HG03442 (cell line): Measurements from ENCODE around the gene PTGR3.
A peak's percentile ranks its signal among the peaks of the same experiment; 100 is the strongest.

Experiments
- ATAC-seq: cut with Tn5 transposase; IDR thresholded peaks from one replicate; pipeline ENCODE4 v1.9.1; 2021; ENCODE audit warnings: mild to moderate bottlenecking, moderate library complexity; ENCODE audit not compliant: unreplicated experiment

The PTGR3 gene, protein sequence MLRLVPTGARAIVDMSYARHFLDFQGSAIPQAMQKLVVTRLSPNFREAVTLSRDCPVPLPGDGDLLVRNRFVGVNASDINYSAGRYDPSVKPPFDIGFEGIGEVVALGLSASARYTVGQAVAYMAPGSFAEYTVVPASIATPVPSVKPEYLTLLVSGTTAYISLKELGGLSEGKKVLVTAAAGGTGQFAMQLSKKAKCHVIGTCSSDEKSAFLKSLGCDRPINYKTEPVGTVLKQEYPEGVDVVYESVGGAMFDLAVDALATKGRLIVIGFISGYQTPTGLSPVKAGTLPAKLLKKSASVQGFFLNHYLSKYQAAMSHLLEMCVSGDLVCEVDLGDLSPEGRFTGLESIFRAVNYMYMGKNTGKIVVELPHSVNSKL

DNA sequence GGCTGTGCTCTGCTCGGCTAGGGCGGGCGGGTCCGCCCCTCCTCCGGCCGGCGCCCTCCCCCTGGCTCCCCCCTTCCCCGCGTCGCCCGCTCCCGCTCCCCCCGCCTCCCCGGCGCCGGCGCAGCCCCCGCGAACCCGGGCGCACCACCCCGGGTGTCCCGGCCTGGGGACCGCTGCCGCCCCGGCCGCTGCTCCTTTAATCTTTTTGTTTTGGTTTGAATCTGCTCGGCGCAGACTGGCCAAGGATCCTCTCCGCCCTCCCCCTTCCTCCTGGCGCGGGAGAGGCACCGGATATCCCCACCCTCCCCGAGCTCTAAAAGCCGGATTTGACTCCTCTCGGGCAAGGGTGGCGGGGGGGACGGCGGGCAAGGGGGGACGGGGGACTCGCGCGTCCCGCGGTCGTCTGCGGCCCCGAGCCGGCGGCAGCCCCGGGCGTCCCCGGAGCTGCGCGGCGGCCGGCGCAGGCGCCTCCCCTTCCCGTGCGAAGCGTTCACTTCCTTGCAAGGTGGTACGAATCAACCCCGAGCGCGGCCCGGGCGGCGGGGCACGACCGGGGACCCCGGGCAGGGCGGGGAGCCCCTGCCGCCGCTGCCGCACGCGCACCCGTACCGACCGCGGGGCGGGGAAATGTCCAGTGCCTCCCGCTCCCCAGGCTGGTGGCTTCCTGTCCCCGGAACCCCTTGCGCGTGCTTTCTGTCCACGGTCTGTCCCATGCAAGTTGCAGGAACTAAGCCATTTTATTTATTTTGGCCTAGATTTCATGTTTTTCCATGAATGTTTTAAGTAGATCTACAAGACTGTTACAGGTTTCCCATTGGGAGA, at the start of gene PTGR3:
PTGR3 (minus strand) TSS at position 11 of the 822 bp plus-strand sequence. CDS start 81 bp downstream, outside the sequence.
- peak; percentile 38 for ATAC-seq

DNA sequence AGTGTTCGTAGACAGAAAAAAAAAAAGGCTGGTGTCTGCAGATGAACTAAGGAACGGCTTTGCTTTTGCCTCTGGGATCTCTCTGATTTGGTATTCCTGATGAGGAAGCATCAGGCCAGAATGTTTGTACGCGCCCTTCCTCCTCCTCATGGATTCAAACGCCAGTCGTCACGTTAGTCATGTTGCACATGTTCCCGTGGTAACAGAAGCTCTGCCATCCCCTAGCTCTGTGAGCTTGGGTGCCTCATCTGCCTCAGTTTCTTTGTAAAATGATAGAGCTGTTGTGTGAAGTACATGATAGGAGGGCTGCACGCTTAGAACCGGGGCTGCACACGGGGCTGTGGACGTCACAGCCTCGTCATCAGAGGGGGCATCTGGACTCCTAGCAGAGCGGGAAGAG, 48.7 kb upstream of the PTGR3 start:
- ATAC-seq = no peak

DNA sequence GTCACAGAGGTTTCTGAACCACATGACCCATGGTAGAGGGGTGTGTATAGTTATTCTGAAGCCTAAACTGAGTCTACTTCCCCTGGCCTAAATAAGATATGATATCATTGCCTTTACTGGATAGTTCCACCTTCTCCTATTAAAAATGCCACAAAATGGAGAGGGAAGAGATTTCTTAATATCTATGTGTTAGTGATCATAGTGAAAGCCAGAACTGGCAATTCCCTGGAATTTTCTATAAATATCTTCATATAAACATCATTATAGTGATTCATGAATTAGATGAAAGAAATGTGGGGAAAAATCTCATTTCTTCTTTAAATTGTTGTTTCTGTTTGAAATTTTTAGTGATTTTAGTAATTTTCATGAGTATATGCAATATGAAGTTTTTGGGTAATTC, 47.4 kb upstream of the PTGR3 start:
- no peak for ATAC-seq

DNA sequence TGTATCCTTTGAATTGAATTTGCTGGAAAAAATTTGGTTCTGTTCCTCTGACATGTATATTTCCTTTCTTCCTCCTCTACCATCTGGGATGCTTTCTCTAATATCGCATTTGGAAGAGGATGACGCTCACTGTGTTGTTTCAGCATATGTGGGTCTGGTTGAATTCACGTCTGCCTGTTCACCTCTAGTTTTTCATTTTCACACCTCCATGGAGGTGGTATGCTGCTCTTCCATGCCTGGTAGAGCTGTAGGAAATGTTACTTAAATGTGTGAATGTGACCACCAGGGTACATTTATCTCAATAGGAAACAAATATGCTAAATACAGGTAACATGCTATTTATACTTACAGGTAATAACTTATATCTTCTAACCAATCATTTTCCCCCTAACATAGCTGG, 46.2 kb upstream of the PTGR3 start:
- ATAC-seq = no peak

DNA sequence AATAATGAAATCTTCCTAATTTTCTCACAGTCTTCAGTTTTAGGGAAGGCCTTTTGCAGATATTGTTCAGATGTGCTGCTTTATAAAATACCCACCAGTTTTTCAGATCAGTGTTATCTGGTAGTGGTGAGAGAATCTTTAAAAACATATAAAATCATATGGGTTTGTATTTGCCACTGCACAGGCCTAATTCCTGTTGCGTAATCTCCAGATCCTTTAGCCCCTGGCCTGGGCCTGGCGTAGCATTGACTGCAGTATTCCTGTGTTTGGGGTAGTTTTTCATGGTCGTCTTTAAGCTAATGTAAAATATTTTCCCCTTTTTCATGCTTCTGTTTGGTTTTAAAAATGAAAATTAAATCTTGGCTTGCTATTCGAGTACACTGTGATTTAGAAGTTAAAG, 44.8 kb upstream of the PTGR3 start:
- ATAC-seq = no peak

DNA sequence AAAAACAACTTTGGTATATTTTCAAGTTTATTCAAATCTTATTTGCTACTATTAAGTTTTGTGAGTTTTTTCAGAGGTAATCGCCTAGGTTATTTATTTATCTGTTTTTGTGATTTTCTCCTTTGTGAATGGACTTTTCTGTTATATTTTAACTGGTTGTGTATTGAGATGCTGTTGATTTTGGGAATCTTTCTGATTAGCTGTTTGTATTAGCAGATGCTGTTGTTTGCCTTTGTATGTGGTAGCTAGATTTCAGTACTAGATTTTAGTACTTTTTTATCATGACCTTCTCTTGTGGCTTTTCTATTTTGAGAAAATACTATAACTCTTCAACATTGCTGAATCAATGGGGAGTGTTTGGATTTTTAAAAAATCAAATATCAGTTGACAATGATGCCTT, 44.1 kb upstream of the PTGR3 start:
- ATAC-seq = no peak

DNA sequence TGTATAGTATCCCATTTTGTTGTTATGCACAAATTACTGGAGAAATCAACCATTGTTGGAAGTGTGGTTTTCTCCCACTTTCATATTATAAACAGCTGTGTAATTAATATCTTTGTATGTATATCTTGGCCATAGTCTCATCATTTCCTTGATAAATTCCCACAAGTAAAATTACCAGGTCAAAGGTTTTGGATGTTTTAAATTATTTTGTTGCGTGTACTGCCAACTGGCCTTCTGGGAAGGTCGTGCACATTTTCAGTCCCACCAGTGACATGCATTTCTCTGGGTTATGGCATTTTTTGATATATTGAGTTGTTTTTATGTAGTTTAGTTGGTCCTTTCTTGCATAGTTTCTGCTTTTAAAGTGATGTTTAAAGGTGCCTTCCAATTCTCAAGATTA, 43.2 kb upstream of the PTGR3 start:
- no peak for ATAC-seq

DNA sequence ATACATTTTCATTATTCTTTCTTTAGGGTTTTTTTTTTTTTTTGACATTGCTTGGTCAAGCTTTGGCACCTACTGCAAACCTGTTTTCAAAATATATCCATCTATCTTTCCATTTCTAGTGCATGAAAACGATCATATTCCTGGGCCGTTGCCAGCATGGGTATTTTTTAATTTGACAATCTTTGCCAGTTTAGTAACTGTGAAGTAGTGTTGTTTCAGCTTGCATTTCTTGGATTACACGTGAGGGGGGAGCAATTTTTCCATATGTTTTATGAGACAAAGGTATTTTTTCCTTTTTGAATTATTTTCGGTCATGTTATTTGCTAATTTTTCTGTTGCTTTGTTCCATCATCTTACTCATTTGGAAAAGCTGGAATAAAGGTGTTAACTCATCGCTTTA, 42.5 kb upstream of the PTGR3 start:
- ATAC-seq = no peak

DNA sequence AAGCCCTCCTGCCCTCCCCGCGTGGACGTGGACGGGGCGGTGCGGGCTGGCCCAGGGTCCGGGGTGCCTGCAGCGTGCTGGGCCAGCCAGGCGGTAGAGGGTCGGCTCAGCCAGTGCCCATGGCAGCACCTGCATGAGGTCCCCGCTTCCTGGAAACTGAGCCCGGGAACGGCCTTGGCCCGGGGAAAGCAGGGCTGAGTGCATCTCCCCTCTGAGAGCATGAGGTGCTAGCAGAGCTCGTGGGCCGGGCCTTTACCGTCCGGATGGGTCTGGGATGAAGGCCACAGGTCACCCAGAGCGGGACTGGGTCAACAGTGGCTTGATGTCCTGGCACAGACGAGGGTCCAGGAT, 41.5 kb upstream of the PTGR3 start:
- no peak for ATAC-seq

DNA sequence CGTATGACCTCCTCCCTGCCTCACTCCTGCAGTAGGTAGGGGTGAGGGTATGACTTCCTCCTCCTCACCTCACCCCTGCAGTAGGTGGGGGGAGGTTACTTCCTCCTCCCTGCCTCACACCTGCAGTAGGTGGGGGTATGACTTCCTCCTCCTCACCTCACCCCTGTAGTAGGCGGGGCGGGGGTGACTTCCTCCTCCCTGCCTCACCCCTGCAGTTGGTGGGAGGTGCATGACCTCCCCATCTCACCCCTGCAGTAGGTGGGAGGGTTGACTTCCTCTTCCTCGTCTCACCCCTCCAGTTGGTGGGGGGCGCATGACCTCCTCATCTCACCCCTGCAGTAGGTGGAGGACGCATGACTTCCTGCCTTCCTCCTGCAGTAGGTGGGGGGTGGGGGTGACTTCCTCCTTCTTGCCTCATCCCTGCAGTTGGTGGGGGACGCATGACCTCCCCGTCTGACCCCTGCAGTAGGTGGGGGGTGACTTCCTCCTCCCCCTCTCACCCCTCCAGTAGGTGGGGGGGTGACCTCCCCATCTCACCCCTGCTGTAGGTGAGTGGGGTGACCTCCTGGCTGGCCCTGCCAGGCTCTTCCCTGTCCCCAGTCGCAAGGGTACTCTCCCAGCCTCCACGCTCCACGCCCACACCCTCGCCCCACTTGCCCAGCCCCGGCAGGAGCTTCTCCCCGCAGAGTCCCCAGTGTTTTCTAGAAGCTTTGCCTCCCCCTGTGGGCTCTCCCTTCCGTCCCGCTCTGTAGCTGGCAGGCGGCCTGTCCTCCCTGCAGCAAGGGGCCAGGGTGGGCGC, 40.9 kb upstream of the PTGR3 start:
- ATAC-seq = no peak

DNA sequence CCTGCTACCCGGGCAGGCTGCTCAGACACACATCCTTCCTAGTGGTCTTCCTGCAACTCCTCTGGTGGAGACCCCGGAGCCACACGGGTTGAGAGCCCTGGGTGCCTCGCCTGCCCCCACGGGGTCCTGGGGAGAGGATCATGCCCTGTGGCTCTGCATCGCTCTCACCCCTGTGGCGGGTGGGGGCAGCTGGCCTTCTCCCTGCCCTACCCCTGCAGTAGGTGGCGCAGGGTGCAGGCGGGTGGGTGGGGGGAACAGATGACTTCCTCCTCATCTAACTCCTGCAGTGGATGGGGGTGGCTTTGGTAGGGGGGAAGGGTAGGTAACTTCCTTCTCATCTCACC, 40.2 kb upstream of the PTGR3 start:
- no peak for ATAC-seq

DNA sequence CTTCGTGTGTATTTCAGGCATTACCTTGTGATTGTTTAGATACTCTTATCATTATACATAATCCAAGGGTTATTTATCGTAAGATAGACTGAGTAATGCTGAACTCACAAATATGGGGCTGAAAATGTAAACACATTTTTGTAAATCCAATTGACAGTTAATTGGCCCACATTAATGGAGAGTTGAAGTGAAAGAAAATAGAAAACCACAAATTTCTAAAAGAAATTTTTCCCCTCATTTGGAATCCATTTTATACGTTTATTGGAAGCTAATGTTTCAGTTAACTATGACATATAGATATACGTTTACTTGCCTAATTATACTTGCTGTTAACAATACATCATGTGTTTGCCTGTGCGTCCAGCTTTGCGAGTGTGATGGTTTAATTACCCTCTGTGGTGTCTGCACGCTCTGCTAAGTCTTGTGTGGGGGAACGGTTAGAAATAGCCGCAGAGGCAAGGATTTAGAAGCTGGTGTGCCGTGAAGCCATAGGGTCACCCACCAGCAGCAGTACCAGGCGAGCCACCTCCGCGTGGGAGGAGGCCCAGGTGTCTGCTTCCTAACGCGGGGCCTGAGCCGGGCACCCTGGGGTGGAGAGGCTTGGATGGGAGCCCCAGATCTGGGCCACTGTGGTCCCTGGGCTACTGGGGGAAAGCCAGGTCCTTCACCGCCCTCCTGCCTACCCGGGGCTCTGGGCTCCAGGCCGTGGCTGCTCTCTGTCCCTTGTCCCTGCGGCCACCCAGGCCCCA, 39.7 kb upstream of the PTGR3 start:
- no peak for ATAC-seq

DNA sequence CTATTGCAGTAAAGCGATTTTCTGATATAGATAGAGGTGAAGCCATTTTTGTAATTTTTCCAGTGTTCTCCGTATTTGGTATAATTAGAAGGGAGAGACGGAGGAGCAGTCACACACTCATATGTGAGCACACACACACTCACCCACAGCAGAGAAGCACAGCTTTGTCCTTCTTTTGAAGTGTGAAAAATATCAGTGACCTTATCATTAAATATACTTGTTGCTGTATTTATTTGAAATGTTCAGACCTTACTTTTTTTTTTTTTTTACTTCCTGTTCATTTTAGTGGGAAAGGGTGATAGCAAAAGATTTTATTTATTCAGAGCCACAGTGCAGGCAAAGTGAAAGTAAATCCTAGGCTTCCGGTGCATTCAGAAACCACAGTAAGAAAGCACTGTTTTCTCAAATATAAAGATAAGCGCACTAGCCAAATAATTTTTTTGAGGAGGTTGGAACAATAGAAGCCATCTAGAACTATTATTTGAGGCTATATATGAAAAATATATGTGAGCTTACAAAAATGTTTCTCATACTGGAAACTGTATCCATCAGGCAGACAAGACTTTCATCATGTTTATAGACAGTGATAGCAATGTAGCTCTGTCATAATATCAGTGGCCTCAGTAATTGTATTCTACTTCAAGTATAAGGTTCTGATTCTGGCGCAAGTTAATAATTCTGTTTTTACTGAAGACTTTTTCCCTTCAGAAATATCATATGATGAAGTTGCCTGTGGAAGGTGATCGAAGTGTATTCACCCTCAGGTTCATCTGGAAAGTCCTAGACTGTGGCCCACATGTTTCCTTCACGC, 38.9 kb upstream of the PTGR3 start:
- peak; percentile 54 for ATAC-seq

DNA sequence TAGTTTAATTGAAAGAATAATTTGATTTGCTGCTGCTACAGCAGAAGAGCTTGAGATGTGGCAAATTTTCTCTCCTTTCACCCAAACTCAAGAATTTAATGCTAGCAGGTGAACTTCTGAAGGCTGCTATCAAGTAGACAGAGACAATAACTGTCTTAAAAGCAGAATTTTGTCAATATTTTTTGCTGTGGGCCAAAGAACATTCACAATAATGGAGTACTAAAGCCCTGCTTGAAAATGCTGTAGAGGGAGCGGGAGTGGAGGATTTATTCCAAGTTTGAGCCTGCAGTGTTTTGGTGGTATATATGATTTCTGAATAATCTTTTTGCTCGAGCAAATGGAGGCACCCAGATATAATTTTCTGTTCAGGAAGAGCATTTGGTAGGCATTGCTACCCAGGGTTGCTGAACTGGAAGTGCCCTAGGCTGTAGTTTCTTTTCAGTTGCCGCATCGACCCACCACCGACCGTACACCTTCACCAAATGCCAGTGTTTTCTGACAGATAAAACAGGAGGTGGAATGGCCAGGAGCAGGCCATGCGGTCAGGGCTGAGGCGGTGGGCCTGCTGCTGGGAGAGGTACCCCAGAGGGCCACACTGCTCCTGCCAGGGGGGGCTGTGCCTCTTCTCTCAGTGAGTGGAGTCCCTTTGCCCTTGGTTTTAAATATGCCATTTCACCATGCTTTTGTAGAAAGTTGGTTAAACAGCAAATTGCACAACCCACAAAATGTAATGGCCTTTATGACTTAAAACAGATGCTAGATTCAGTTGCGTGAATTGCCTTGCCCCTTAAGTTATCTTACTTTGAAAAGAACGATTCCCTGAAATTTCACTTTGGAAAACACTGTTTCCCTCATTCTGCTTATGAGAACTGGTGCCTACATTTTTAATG, 38.0 kb upstream of the PTGR3 start:
- no peak for ATAC-seq

DNA sequence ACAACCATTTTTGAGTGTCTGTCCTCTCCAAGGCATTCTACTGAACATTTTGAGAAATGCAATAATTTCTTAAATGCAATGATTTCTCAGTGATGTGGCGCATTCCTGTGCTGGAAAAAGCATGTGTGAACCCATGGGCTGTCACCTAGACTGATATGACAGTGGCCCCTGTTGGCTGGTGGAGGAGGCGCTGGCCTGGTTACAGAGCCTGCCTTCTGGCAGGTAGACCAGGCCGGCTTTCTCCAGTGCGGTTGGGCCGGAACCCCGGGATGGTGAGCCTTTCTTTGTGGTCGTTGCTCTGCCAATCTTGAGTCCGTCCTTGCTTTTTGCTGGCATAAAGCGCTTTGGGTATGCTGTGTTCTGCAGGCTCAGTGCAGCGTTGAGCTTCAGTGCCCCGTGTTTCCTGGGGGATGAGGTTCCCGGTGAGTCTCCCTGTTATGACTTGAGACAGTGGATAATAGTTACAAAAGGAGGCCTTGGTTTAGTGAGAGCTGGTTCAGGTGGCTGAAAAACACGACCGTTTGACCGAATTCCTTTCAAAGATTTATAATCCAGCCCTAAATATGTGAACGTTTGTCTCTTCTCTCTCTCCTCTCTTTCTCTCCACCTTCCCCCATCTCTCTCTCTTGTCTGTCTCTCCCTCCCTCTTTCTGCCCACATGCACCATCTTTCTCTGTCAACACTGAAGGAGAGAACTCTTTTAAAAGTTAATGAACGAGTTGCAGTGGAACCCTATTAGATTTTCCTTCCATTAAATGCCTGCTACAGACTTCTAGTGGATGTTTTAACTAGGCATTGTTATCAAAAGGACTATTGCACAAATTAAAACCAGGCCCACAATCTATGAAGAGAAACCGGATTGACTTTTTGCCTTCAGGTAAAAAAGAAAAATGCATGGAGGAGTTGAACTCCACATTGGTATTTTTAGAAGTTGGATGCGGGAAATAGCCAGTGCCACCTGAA, 35.7 kb upstream of the PTGR3 start:
- ATAC-seq = no peak

DNA sequence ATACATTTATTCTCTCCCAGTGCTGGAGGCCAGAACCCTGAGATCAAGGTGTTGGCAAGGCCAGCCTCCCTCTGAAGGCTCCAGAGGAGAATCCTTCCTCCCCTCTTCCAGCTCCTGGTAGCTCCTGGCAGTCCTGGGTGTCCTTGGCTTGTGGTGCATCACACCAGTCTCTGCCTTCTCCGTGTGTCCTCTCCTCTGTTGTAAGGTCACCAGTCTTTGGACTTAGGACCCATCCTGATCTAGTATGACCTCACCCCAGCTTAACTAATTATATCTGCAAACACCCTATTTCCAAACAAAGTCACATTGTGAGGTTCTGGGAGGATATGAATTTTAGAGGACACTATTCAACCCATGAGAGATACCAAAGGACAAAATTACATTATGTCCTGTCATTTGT, 32.8 kb upstream of the PTGR3 start:
- no peak for ATAC-seq

DNA sequence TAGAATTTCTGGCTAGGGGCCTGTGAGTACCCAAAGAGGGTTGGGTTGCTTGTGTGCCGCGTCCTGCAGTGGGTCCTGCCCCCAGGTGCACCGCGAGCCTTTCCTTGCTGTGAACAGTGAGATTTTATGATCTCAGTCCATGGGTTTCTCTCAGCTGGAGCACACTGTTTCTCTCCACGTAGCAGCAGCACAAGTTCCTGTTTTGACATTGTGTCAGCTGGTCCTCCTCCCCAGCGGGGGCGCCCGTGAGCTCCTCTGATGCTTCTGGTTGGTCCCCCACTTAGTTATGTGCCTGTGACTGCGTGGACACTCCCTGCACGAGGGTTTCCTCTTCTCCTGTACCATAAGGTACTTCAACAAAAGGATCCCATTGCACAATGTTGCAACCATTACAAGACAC, 31.5 kb upstream of the PTGR3 start:
- no peak for ATAC-seq

DNA sequence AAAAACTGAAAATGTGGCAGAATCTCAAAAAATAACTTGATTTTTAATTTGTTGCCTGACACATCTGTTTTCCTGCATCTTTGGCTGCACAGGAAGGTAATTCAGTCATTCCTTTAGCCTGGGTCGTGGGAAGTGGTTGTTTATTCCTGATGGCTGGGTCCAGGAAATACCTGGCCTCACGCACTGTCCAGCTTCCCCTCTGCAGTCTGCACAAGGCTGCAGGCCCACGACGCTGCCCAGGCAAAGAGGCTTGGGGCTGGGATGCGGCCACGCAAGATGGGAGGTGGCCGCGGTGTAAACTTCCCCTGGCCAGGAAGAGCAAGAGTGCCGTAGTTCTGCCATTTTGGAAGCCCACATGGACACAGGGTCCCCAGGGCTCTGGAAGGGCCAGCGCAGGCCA, 29.8 kb upstream of the PTGR3 start:
- no peak for ATAC-seq
